GM19467 (cell line): ENCODE results near the gene FADS2.

ENCODE experiments used
- ATAC-seq: cut with Tn5 transposase; IDR thresholded peaks from one replicate; pipeline ENCODE4 v1.9.1; 2021; ENCODE audit warnings: mild to moderate bottlenecking, moderate library complexity; ENCODE audit not compliant: unreplicated experiment

Gene FADS2

DNA sequence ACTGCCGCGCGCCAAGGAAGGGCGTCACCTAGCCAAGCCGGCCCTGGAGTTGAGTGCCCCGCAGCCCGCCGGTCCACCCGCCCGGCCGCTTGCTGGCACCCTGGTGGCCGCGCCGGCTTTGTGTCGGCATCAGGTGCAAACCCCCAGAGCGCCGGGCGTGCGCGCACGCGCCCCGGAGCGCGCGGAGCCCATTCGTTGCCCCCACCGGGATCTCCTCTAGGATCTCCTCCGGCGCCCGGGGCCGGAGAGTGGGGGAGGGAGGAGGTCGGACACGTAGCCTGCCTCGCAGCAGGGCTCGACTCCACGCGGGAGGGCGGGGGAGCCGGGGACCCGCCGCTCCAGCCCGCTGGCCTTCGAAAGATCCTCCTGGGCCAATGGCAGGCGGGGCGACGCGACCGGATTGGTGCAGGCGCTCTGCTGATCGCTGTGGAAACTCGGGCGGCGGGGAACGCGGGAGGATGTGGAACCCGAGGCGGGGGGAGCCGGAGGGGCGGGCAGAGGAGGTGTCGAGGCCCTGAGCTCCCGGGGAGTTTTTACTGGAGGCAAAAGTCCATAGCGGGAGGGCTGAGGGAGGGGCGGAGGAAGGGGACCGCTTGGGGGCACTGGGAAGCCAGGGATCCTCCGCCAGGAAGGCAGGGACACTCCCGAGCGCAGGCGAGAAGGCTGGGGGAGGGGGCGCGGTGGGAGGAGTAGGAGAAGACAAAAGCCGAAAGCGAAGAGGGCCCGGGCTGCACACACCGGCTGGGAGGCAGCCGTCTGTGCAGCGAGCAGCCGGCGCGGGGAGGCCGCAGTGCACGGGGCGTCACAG is at the start of gene FADS2:
TSS of gene FADS2 (plus strand) at position 730 of the 808 bp plus-strand sequence. CDS start 91 bp downstream, outside the sequence.
- ATAC-seq, result peak; percentile 64

DNA sequence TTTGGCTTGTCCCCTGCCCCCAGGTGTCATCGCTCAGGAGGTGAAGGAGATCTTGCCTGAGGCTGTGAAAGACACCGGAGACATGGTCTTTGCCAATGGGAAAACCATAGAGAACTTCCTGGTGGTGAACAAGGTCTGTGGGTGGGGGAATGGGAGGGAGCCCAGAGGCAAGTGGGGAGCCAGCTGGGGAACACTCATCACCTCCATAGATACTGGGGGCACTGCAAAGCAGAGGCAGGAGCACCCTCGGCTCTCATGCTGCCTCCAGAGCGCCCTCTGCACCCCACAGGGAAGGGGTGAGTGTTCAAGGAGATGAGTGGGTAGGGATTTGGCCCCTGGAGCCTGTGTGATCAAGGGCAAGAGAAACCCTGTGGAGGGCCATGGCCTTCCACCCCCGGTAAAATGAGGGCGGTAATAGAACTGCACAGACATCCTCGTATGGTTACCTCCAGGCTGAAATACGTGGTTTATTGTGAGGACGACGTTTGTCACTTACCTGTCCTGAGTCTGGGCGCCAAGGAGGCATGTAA is 49.7 kb upstream of the FADS2 start:
- ATAC-seq, result no peak

DNA sequence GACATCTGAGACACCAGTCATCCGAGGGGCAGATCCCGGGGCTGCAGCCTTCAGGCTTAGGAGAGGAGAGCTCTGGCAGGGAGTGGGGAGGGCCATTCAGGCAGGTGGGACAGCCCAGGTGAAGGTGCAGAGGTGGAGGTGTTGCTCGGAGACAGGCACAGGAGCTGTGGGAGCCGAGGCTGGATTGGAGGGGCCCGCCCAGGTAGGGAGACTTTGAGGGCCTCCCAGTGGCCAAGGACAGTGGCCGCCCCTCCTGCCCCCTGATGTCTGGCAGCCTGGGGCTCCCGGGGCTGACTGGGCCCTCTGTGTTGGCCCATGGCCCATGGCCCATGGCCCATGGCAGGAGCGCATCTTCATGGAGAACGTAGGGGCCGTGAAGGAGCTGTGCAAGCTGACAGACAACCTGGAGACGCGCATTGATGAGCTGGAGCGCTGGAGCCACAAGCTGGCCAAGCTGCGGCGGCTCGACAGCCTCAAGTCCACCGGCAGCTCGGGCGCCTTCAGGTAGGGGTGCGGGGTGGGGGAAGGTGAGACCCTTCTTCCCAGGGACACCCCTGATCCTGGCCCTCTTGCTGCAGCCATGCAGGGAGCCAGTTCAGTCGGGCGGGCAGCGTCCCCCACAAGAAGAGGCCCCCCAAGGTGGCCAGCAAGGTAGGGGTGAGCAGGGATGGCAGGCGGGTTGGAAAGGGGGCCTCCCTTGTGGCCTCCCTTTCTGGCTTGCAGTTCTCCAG is 49.0 kb upstream of the FADS2 start:
- ATAC-seq, result no peak

DNA sequence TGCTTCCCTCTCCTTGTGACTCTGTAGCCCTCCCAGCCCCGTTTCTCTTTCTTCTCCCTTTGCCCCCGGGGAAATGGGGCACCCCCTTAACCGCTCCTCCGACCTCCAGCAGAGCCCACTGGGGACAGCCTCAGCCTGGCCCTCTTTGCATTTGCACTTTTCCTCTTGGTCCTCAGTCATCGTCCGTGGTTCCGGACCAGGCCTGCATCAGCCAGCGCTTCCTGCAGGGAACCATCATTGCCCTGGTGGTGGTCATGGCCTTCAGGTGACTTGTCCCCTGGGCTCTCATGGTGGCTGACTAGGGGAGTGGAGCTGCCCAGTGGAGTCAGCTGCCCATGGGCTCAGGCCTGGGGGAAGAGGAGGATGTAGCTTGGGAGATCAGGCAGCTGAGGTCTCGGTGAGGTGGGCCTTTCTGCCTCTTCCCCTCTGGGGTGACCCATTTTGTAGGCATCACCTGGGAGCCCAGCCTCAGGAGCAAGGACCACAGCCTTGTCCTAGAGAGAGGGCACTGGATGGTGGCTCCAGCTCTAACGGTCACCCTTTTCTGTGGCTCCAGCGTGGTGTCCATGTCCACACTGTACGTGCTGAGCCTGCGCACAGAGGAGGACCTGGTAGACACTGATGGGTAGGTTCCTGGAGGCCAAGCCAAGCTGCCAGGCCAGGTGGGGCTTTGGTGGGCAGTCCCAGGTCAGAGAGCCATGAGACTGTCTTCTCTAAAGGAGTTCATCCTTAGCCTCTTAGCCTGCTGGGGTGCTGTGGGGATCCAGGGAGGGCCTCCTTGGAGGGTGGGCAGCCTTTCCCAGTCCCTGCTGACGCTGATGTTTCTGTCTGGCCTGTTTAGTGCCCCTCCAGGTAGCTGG is 48.2 kb upstream of the FADS2 start:
- no peak for ATAC-seq

DNA sequence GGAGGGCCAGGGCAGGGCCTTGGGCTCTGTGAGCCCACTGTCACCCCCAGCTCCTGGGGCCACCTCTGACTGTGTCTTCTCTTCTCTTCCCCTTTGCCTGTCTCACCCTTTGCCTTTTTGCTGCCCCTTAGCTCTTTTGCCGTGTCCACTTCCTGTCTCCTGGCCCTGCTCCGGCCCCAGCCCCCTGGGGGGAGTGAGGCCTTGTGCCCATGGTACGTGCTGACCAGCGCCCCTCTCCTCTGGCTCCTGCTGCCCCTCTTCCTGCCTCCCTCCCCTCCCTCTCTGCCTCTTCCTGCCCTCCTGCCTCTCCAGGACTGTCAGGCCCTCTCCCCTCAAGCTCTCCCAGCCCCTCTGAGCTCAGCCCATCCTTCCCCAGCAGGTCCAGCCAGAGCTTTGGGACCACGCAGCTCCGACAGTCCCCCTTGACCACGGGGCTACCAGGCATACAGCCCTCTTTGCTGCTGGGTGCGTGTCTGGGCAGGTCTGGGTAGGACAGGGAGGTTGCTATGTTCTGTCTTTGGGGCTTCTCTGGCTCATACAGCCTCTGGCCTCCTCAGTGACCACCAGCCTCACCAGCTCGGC is 47.4 kb upstream of the FADS2 start:
- ATAC-seq, result no peak

DNA sequence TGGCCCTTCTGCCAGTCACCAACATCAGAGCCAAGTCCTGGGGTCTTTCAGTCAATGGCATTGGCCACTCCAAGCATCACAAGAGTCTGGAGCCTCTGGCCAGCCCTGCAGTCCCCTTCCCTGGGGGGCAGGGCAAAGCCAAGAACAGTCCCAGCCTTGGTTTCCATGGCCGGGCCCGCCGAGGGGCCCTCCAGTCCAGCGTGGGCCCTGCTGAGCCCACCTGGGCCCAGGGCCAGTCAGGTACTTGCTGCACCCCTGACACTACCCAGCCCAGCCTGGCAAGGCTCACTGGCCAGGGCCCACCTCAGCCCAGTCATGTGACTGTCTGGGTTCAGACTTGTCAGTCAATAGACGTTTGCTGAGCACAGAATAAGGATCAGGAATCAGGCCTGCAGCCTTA is 46.5 kb upstream of the FADS2 start:
- no peak for ATAC-seq

DNA sequence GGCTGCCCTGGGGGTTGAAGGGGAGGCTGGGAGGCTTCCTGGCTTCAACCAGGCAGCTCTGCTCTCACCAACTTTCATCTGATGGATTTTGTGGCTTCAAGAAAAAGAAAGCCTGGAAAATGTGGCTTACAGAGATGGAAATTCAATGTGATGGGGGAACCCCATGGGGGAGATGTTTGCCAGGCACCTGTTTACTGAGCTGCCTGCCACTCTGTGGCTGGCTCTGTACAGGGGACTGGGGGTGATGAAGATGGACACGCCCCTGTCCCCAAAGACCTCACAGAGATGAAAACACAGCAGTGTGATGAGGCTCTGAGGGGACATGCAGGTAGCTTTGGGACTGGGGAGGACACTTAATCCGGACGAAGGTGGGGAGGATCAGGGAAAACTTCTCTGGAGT is 45.8 kb upstream of the FADS2 start:
- ATAC-seq, result no peak

DNA sequence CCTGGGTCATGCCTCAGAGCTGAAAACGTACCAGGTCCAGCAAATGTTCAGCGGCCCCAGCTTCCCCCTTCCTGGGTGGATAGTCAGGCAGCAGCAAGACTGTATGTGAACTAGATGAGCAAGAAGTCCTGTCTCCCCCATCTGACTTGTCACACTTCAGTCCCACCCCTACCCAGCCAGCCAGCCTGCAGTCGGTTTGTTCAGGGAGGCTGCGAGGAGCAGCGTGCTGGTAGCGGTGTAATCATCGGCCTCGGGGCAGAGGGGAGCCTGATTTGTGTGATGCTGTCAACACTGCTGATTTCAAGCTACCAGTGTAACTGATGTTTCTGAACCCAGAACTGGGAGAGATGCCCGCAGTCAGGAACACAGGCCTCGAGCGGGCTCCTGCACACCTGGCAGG is 45.3 kb upstream of the FADS2 start:
- ATAC-seq, result no peak

DNA sequence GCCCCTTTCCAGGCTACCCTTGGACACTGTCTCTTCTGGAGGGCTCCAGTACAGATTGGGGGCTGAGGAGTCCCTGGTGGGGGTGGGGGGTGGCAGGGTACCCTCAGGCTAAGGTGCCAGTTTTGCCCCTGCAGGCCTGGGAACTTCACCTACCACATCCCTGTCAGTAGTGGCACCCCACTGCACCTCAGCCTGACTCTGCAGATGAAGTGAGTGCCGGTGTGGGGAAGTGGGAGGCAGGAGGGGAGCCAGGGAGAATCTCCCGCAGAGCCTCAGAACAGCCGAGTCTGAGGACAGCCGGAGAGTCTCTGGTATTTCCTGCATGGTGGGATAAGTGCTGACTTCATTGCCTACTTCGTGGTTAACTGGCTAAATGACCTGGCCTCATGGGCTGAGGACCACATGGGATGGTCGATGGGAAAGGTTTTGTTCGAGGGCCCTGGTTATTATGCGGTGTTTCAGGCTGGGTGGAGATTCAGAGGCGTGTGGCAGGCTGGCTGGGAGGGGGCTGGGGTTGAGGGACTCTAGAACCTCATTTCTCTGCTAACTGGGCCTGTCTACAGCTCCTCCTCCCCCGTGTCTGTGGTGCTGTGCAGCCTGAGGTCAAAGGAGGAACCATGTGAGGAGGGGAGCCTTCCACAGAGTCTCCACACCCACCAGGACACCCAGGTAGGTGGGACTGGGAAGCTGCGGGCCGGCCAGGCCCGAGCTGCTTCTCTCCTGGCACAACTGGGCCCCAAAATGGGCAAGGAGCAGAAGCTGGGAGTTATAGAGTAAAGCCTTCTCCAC is 44.2 kb upstream of the FADS2 start:
- ATAC-seq, result no peak

DNA sequence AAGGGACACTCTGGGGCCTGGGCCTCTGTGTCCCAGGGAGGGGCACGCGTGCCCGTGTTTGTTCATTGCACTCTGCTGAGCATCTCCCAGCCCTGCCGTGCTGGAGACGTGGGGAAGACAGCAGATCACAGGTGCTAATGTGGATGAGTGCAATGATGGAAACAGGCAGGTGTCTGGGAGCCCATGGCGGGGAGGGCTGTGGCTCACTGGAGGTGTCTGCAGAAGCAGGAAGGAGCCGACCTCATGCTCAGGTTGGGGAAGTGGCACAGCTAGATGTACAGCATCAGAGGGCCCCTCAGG is 43.6 kb upstream of the FADS2 start:
- ATAC-seq, result no peak

DNA sequence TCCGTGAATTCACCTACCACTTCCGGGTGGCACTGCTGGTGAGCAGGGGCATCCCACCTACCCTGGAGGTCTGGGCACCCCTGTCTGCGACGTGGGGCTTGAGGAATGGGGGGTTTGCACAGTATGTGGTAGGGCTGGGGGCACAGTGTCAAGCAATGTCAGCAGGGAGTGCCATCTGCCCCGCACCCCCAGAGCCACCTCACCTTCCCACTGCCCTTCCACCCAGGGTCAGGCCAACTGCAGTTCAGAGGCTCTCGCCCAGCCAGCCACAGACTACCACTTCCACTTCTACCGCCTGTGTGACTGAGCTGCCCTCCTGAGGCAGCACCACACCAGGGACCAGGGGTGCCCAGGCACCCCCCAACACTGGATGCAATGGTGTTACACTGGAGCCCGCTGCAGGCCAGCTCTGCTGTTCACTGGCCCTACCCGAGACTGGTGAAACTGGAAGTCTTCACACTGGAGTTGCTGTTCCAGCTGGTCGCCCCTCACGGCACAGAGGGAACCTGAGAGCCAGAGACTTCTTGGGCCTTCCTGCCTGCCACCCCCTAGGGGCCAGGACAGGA is 42.2 kb upstream of the FADS2 start:
- no peak for ATAC-seq

DNA sequence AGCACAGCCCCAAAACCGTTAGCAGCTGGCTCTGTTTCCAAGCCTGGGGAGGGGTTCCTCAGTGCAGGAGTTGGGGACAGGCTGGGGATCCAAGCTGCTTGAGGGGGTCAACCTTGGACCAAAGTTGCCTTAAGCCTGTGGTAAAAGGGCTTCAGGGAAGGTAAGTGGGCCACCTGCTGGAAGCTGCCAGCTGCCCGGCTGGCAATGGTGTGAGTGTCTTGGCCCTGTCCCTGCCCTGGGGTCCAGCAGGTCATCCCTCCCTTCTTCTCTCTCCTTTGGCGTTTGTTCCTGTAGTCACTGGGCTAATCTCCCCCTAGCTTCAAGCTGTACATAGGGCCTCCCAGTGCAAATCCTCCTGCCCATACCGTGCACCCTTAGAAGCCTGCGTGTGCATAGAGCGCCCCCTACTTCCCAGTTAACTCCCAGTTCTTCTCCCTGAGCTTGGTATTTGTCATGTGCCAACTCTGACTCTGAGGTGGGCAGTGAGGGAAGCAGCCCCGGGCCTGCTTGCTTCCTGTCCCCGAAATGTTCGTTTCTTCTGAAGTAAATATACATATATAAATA is 40.1 kb upstream of the FADS2 start:
- no peak for ATAC-seq

DNA sequence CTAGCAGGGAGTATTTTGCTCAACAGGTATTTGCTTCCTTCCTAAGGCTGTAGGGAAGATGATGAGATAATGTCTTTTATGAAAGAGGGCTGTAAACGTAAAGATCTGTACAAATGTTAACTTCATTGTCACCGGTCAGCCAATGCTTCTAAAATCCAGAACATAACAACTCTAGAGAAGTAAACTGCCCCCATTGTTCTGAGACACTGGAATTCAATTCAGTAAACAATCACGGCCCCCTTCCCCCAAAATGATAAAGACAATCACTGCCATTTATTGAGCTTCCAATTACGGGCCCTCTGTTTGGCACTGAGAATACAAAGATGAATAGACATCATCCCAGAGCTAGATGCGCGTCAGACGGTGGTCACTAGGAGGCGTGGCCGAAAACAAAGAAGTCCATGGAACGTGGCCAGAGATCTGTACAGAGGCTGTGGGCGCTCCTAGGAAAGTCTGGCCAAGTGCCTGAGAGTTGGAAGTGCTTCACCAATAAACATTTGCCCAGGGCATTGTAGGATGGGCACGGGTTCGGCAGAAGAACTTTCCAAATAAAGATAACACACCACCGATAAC is 36.3 kb upstream of the FADS2 start:
- ATAC-seq, result no peak

DNA sequence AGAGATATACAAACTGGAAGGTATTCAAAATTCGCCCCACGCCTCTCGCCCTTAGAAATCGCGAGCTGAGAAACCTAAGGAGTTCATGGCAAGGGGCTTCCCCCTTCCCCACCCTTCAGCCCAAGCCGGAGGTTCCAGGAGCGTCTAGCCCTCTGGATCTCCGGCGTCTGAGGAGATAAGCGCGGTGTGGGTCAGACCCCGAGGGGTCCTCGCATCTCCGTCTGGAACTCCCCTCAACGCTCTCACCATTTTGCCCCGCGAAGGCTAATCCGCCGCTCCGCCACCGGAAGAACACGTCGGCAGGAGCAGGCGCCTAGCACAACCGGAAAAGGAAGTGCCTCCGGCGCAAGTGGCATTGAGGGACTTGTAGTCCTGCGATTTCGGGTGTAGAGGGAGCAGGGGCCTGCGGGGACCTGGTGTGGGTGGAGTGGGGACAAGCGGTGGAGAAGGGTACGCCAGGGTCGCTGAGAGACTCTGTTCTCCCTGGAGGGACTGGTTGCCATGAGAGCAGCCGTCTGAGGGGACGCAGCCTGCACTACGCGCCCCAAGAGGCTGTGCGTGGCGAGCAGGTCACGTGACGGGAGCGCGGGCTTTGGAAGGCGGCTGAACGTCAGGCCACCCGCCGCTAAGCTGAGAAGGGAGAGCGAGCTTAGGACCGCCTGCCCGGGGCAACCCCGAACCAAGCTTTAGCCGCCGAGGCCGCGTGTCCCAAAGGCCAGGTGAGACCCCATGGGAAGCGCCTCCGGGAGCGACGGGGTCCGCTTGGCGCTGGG is 35.6 kb upstream of the FADS2 start, which contains the start of the genes FEN1 and TMEM258:
TSS of gene FEN1 (plus strand) at position 602 of the 773 bp plus-strand sequence. CDS start 2,451 bp downstream, outside the sequence.
TSS of gene TMEM258 (minus strand) at position 290 of the 773 bp plus-strand sequence. CDS start at position 249, 41 bp downstream.
- ATAC-seq, result peak; percentile 73

DNA sequence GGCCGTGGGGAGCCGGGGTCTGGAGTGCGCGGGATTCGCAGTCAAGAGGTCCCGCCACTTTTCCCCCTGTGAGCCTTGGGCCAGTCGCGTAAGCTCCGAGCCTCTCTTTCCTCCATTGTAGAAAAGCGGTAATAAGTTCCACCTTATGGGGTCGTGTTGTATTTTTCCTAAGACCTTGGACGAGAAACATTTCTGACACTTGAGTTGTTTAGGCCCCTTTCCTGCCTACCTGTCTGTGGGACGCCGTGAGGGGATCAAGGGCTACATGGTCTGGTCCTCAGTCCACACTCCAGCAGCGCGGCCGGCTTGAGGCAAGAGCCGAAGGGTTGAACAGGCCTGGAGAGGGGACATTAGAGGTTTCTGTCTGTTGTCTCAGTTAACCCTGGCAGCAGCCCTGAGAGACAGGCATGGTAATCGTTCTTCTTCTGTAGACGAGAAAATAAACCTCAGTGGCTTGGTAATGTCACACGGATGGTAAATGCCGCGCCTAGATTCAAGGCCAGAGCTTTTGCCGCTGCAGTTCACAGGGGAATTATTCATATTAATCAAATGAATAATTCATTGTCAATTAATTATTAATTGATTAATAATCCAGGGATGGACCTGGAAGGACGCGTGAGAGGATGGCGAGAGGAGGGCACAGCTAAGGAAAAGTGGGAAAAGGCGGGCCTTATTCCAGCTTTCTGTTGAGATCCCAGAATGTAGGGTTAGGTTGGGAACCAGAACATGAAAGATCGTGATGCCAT is 34.8 kb upstream of the FADS2 start:
- ATAC-seq, result no peak

DNA sequence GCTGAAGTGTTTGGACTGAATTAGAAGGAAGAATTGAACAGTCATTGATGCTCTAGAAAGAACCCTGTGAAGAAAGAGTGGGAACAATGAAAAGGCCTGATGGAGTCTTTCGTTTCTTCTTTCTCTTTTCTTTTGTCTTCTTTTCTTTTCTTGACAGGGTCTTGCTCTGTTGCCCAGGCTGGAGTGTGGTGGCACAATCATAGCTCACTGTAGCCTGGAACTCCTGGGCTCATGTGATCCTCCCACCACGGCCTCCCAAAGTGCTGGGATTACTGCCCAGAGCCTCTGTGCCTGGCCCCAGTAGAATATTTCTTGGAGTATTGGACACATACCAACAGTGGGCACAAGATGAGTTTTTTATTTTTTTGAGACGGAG is 34.3 kb upstream of the FADS2 start:
- ATAC-seq, result no peak

DNA sequence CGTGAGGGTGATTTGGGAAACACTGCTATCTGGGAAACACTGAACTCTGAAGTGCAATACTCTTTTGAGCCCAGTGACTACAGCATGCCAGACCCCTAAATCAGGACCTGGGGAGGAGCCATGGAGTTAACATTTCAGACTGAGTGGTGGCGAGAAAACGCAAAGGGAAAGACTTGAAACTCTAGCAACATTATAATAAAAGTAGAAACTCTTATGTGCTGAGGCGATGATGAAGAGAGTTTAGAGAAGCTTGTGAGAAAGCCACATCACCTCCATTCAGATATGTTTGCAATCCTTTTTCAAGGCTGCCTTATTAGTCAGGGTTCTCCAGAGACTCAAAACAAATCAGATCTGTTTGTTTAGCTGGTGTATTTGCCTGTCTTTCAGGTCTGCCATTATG is 33.5 kb upstream of the FADS2 start:
- no peak for ATAC-seq

DNA sequence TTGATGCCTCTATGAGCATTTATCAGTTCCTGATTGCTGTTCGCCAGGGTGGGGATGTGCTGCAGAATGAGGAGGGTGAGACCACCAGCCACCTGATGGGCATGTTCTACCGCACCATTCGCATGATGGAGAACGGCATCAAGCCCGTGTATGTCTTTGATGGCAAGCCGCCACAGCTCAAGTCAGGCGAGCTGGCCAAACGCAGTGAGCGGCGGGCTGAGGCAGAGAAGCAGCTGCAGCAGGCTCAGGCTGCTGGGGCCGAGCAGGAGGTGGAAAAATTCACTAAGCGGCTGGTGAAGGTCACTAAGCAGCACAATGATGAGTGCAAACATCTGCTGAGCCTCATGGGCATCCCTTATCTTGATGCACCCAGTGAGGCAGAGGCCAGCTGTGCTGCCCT is 32.6 kb upstream of the FADS2 start:
- no peak for ATAC-seq
